Brain microvascular endothelial cell (primary cell): ENCODE results near the gene UBQLN4.
A peak's percentile ranks its signal among the peaks of the same experiment; 100 is the strongest.
"Not testable (repeated sequence)": the region's sequence is repeated elsewhere in the genome, so short reads cannot be mapped to it uniquely, and the experiment has no call there.

Experiments
- DNase-seq: peaks from one replicate; pipeline ENCODE4 v3.0.0-alpha.2; 2020
- H3K27ac ChIP-seq: fragments of 250-450 bp; sonication (Bioruptor Pico); 2 replicates; pipeline ENCODE4 v1.5.1; 2020; ENCODE audit warnings: mild to moderate bottlenecking, moderate library complexity
- H3K27me3 ChIP-seq: fragments of 250-450 bp; sonication (Bioruptor Pico); replicated peaks from 2 replicates; pipeline ENCODE4 v1.5.1; 2020; ENCODE audit warnings: mild to moderate bottlenecking
- H3K36me3 ChIP-seq: fragments of 250-450 bp; sonication (Bioruptor Pico); replicated peaks from 2 replicates; pipeline ENCODE4 v1.5.1; 2020; ENCODE audit warnings: mild to moderate bottlenecking
- H3K4me3 ChIP-seq: 2 replicates; pipeline ENCODE4 v1.5.1; 2011; ENCODE audit warnings: low read depth, mild to moderate bottlenecking, control low read depth, low read length, moderate library complexity
- CTCF ChIP-seq: IDR thresholded peaks from 2 replicates; pipeline ENCODE4 v1.5.1; 2011; ENCODE audit warnings: low read depth, mild to moderate bottlenecking, moderate library complexity, low read length, control low read depth, inconsistent platforms; ENCODE audit errors: missing control alignments
- in situ Hi-C: cut with HindIII; loops from 2 replicates; pipeline ENCODE4 v1.10.0; 2017; ENCODE audit warnings: low sequenced_read_pairs, low pct_ligation_motif_present

The UBQLN4 gene

GRCh38 chr1:156075162-156075561 is 21.6 kb upstream of the UBQLN4 start:
- DNase-seq = no peak
- peaks cover 12% of the 10 kb centered on the region for H3K36me3 ChIP-seq
- in situ Hi-C loops = no loop called here

GRCh38 chr1:156074661-156075060 is 21.1 kb upstream of the UBQLN4 start:
- Histone ChIP-seq H3K27ac (no peak overlapping the region), H3K4me3 (no peak overlapping the region)
- in situ Hi-C loops = no loop called here

More at GRCh38 chr1:156075162-156075561, 21.6 kb upstream of the UBQLN4 start:
- H3K4me3 ChIP-seq = no peak overlapping the region
- no peak overlapping the region for H3K27ac ChIP-seq
- no peaks in the 10 kb centered on the region for H3K27me3 ChIP-seq
- peak; percentile 14 for TF ChIP-seq CTCF

GRCh38 chr1:156073740-156074139 is 20.1 kb upstream of the UBQLN4 start:
- in situ Hi-C loops = no loop called here
- H3K36me3 ChIP-seq = peaks cover 12% of the 10 kb centered on the region
- no peak for DNase-seq

More at GRCh38 chr1:156074661-156075060, 21.1 kb upstream of the UBQLN4 start:
- Histone ChIP-seq H3K27me3 (no peaks in the 10 kb centered on the region), H3K36me3 (peaks cover 12% of the 10 kb centered on the region)
- no peak for DNase-seq
- TF ChIP-seq CTCF = no peak

GRCh38 chr1:156073110-156073687 is 19.6 kb upstream of the UBQLN4 start:
- no peak for TF ChIP-seq CTCF
- in situ Hi-C loops = no loop called here
- Histone ChIP-seq H3K4me3 (no peak overlapping the region), H3K36me3 (peaks cover 12% of the 10 kb centered on the region), H3K27ac (no peak overlapping the region), H3K27me3 (no peaks in the 10 kb centered on the region)
- DNase-seq = no peak

More at GRCh38 chr1:156073740-156074139, 20.1 kb upstream of the UBQLN4 start:
- H3K27ac ChIP-seq = no peak overlapping the region
- TF ChIP-seq CTCF = no peak
- H3K4me3 ChIP-seq = no peak overlapping the region
- no peaks in the 10 kb centered on the region for H3K27me3 ChIP-seq

GRCh38 chr1:156072251-156072650 is 18.7 kb upstream of the UBQLN4 start:
- Histone ChIP-seq H3K27ac (no peak overlapping the region), H3K27me3 (no peaks in the 10 kb centered on the region), H3K36me3 (peaks cover 10% of the 10 kb centered on the region), H3K4me3 (no peak overlapping the region)
- no peak for DNase-seq
- in situ Hi-C loops = no loop called here
- TF ChIP-seq CTCF = no peak

GRCh38 chr1:156071332-156071816 is 17.8 kb upstream of the UBQLN4 start:
- H3K36me3 ChIP-seq, in situ Hi-C loops, H3K27me3 ChIP-seq, H3K27ac ChIP-seq, H3K4me3 ChIP-seq, DNase-seq: not testable (repeated sequence)
